Muscle of back (tissue), 11 donors: ENCODE data around the gene SPATA33. TPM values are rescaled to one million over a fixed set of nuclear protein-coding genes. Genes with fewer than 3 reads are reported as not detected.
"Not testable (repeated sequence)": the region's sequence is repeated elsewhere in the genome, so short reads cannot be mapped to it uniquely, and the experiment has no call there.

Source experiments
- DNase-seq, 3 donors: peaks; one replicate each; pipeline versions ENCODE4 v3.0.0 to v3.0.0-alpha.2; 2013
- polyA plus RNA-seq, 10 donors: library from polyadenylated mRNA; unstranded; fragments of 120-200 nt; gene quantifications; one replicate each; pipeline ENCODE4 v1.2.1, GENCODE V29; 2013; ENCODE audit not compliant: insufficient read length in 10 of 10

SPATA33 gene
- polyA plus RNA-seq, 10 donors: 3.0 to 6.1 (median 4.2) TPM

GRCh38 chr16:89624777-89625761, 32.6 kb upstream of the SPATA33 start:
- no peak for DNase-seq

GRCh38 chr16:89629827-89630610, 27.6 kb upstream of the SPATA33 start:
- no peak for DNase-seq

- no peak for DNase-seq
These were observed 24.5 kb upstream of the SPATA33 start for GRCh38 chr16:89633064-89633631.

GRCh38 chr16:89634463-89635385, 22.9 kb upstream of the SPATA33 start:
- DNase-seq: not testable (repeated sequence)

- no peak for DNase-seq
These were observed 21.0 kb upstream of the SPATA33 start for GRCh38 chr16:89636663-89637062.

GRCh38 chr16:89637379-89637778, 20.3 kb upstream of the SPATA33 start:
- no peak for DNase-seq

- DNase-seq: no peak
These were observed 19.2 kb upstream of the SPATA33 start for GRCh38 chr16:89638455-89638854.

GRCh38 chr16:89639385-89639784, 18.3 kb upstream of the SPATA33 start:
- DNase-seq: no peak

- DNase-seq: no peak
These were observed 16.0 kb upstream of the SPATA33 start for GRCh38 chr16:89641458-89642119.

GRCh38 chr16:89642574-89642973, 15.1 kb upstream of the SPATA33 start:
- DNase-seq: no peak

- DNase-seq: no peak
These were observed 13.8 kb upstream of the SPATA33 start for GRCh38 chr16:89643769-89644300.

- DNase-seq: no peak
These were observed 12.5 kb upstream of the SPATA33 start for GRCh38 chr16:89645122-89645521.

GRCh38 chr16:89646270-89646669, 11.4 kb upstream of the SPATA33 start:
- no peak for DNase-seq

GRCh38 chr16:89646906-89647305, 10.7 kb upstream of the SPATA33 start:
- DNase-seq: no peak

GRCh38 chr16:89651584-89651983, 6.1 kb upstream of the SPATA33 start:
- no peak for DNase-seq

- no peak for DNase-seq
These were observed 3.9 kb upstream of the SPATA33 start for GRCh38 chr16:89653656-89654295.

- no peak for DNase-seq
These were observed 2.5 kb upstream of the SPATA33 start for GRCh38 chr16:89655062-89655643.

GRCh38 chr16:89656435-89657121, 1.1 kb upstream of the SPATA33 start:
- DNase-seq: no peak
